Astrocyte (in vitro differentiated cells and primary cell): ENCODE data around the gene LRSAM1. TPM values are rescaled to one million over a fixed set of nuclear protein-coding genes. Genes with fewer than 3 reads are reported as not detected.
A peak's percentile ranks its signal among the peaks of the same experiment; 100 is the strongest.

Experiments used
- DNase-seq: peaks from one replicate; pipeline ENCODE4 v3.0.0-alpha.2; 2010; ENCODE audit warnings: low read depth
- FAIRE-seq: peaks from 2 replicates; lab custom pipeline; 2011; peaks lifted over from hg19 to GRCh38; lab: Jason Lieb, UNC
- H2AFZ ChIP-seq: 2 replicates; pipeline ENCODE4 v1.6.0; 2012; ENCODE audit warnings: low read depth, low read length, inconsistent platforms
- H3K27ac ChIP-seq: 2 replicates; pipeline ENCODE4 v1.5.1; 2011; ENCODE audit warnings: low read depth, low read length, inconsistent platforms
- H3K27me3 ChIP-seq: 2 replicates; pipeline ENCODE4 v1.6.0; 2011; ENCODE audit warnings: low read length, inconsistent platforms; ENCODE audit not compliant: insufficient read depth
- H3K36me3 ChIP-seq: 2 replicates; pipeline ENCODE4 v1.5.1; 2011; ENCODE audit warnings: low read length, inconsistent platforms; ENCODE audit not compliant: insufficient read depth
- H3K4me1 ChIP-seq: 2 replicates; pipeline ENCODE4 v1.5.1; 2011; ENCODE audit warnings: low read length, inconsistent platforms; ENCODE audit not compliant: insufficient read depth
- H3K4me2 ChIP-seq: 2 replicates; pipeline ENCODE4 v1.6.0; 2012; ENCODE audit warnings: low read length, inconsistent platforms
- H3K4me3 ChIP-seq: 2 replicates; pipeline ENCODE4 v1.5.1; 2011; ENCODE audit warnings: low read depth, mild to moderate bottlenecking, low read length, inconsistent platforms; ENCODE audit not compliant: insufficient read depth
- H3K79me2 ChIP-seq: 2 replicates; pipeline ENCODE4 v1.6.0; 2012; ENCODE audit warnings: mild to moderate bottlenecking, low read length, inconsistent platforms; ENCODE audit not compliant: insufficient read depth
- H3K9ac ChIP-seq: 2 replicates; pipeline ENCODE4 v1.6.0; 2012; ENCODE audit warnings: mild to moderate bottlenecking, low read length, inconsistent platforms
- H3K9me3 ChIP-seq: 2 replicates; pipeline ENCODE4 v1.5.1; 2012; ENCODE audit warnings: low read depth, mild to moderate bottlenecking, low read length, inconsistent platforms; ENCODE audit not compliant: insufficient read depth
- H4K20me1 ChIP-seq: 2 replicates; pipeline ENCODE4 v1.6.0; 2012; ENCODE audit warnings: low read length, inconsistent platforms; ENCODE audit not compliant: insufficient read depth
- H3K27ac Mint-ChIP-seq: one replicate; pipeline ENCODE4 v1.8.0; 2021; ENCODE audit warnings: mild to moderate bottlenecking, mixed read lengths; ENCODE audit not compliant: unreplicated experiment
- H3K27me3 Mint-ChIP-seq: one replicate; pipeline ENCODE4 v1.8.0; 2021; ENCODE audit warnings: low read depth, mixed read lengths; ENCODE audit not compliant: unreplicated experiment
- H3K36me3 Mint-ChIP-seq: one replicate; pipeline ENCODE4 v1.8.0; 2021; ENCODE audit warnings: low read depth, mixed read lengths; ENCODE audit not compliant: unreplicated experiment
- H3K4me1 Mint-ChIP-seq: one replicate; pipeline ENCODE4 v1.8.0; 2021; ENCODE audit warnings: low read depth, mixed read lengths; ENCODE audit not compliant: unreplicated experiment
- H3K4me3 Mint-ChIP-seq: one replicate; pipeline ENCODE4 v1.8.0; 2021; ENCODE audit warnings: mild to moderate bottlenecking, moderate library complexity, mixed read lengths; ENCODE audit not compliant: unreplicated experiment
- H3K9me3 Mint-ChIP-seq: one replicate; pipeline ENCODE4 v1.8.0; 2021; ENCODE audit warnings: mild to moderate bottlenecking, mixed read lengths; ENCODE audit not compliant: unreplicated experiment
- CTCF ChIP-seq: IDR thresholded peaks from 2 replicates; pipeline ENCODE4 v1.5.1; 2011; ENCODE audit warnings: low read depth, mild to moderate bottlenecking, inconsistent platforms, low read length, moderate library complexity; ENCODE audit not compliant: insufficient read depth
- EZH2 ChIP-seq: IDR thresholded peaks from 2 replicates; pipeline ENCODE4 v1.6.1; 2012; ENCODE audit warnings: mild to moderate bottlenecking, low read length, inconsistent platforms; ENCODE audit not compliant: insufficient read depth
- total RNA-seq: library from RNA; stranded (reverse); gene quantifications from 2 replicates; pipeline ENCODE4 v1.2.1, GENCODE V29; 2021

The LRSAM1 gene
- total RNA-seq, 1 donor from 2014 or later: 18.7 TPM

GRCh38 chr9:127446713-127447415 lies 4.4 kb upstream of the LRSAM1 start:
- no peak overlapping the region for H3K4me3 Mint-ChIP-seq
- Histone ChIP-seq H3K4me2 (no peak overlapping the region), H4K20me1 (peaks cover 72% of the 10 kb centered on the region)

GRCh38 chr9:127447416-127448111 lies 3.7 kb upstream of the LRSAM1 start:
- Histone ChIP-seq H2AFZ (no peak overlapping the region), H3K36me3 (peaks cover 59% of the 10 kb centered on the region), H3K27ac (peak overlapping the region; percentile 47), H3K9me3 (peaks cover 26% of the 10 kb centered on the region), H3K4me1 (peaks cover 25% of the 10 kb centered on the region), H3K9ac (no peak overlapping the region), H3K4me3 (peak overlapping the region; percentile 78), H3K4me2 (peak overlapping the region; percentile 92), H3K27me3 (no peaks in the 10 kb centered on the region), H3K79me2 (peaks cover 39% of the 10 kb centered on the region), H4K20me1 (peaks cover 72% of the 10 kb centered on the region)
- no peaks in the 10 kb centered on the region for H3K27me3 Mint-ChIP-seq
- FAIRE-seq (no peak), DNase-seq (peak; percentile 19)
- H3K27ac Mint-ChIP-seq: peak overlapping the region; percentile 98
- peak overlapping the region; percentile 99 for H3K4me3 Mint-ChIP-seq
- peaks cover 70% of the 10 kb centered on the region for H3K36me3 Mint-ChIP-seq
- TF ChIP-seq CTCF (no peak), EZH2 (no peak)
- H3K9me3 Mint-ChIP-seq: peaks cover 20% of the 10 kb centered on the region
- peaks cover 26% of the 10 kb centered on the region for H3K4me1 Mint-ChIP-seq

More at GRCh38 chr9:127446713-127447415, 4.4 kb upstream of the LRSAM1 start:
- Mint-ChIP-seq H3K27me3 (no peaks in the 10 kb centered on the region), H3K9me3 (peaks cover 20% of the 10 kb centered on the region), H3K27ac (peak overlapping the region; percentile 98), H3K4me1 (peaks cover 26% of the 10 kb centered on the region), H3K36me3 (peaks cover 71% of the 10 kb centered on the region)
- no peak overlapping the region for H3K4me3 ChIP-seq
- FAIRE-seq (no peak), DNase-seq (no peak)
- peaks cover 19% of the 10 kb centered on the region for H3K4me1 ChIP-seq
- peaks cover 61% of the 10 kb centered on the region for H3K36me3 ChIP-seq
- no peak for TF ChIP-seq EZH2
- H2AFZ ChIP-seq: no peak overlapping the region
- no peak overlapping the region for H3K9ac ChIP-seq
- H3K9me3 ChIP-seq: peaks cover 26% of the 10 kb centered on the region
- no peaks in the 10 kb centered on the region for H3K27me3 ChIP-seq
- no peak overlapping the region for H3K27ac ChIP-seq
- peaks cover 37% of the 10 kb centered on the region for H3K79me2 ChIP-seq

- peaks cover 20% of the 10 kb centered on the region for H3K9me3 Mint-ChIP-seq
- H4K20me1 ChIP-seq: peaks cover 72% of the 10 kb centered on the region
These were observed 3.1 kb upstream of the LRSAM1 start for GRCh38 chr9:127448112-127448805.

More at GRCh38 chr9:127448112-127448805, 3.1 kb upstream of the LRSAM1 start:
- H3K27ac ChIP-seq: peak overlapping the region; percentile 16
- DNase-seq: no peak
- H3K4me1 Mint-ChIP-seq: peaks cover 26% of the 10 kb centered on the region
- H3K4me1 ChIP-seq: peaks cover 27% of the 10 kb centered on the region
- peak overlapping the region; percentile 78 for H3K4me3 ChIP-seq
- H3K9me3 ChIP-seq: peaks cover 26% of the 10 kb centered on the region
- H3K27me3 ChIP-seq: no peaks in the 10 kb centered on the region
- peak overlapping the region; percentile 98 for H3K27ac Mint-ChIP-seq
- H3K27me3 Mint-ChIP-seq: no peaks in the 10 kb centered on the region
- FAIRE-seq: no peak
- peaks cover 58% of the 10 kb centered on the region for H3K36me3 ChIP-seq
- H3K79me2 ChIP-seq: peaks cover 42% of the 10 kb centered on the region
- peak overlapping the region; percentile 99 for H3K4me3 Mint-ChIP-seq
- peak overlapping the region; percentile 92 for H3K4me2 ChIP-seq
- H3K9ac ChIP-seq: peak overlapping the region; percentile 96
- H3K36me3 Mint-ChIP-seq: peaks cover 64% of the 10 kb centered on the region
- TF ChIP-seq CTCF: no peak
- no peak overlapping the region for H2AFZ ChIP-seq
